Testis (tissue), 2 donors: Measurements from ENCODE around the gene PRTFDC1.

Source experiments
- CTCF ChIP-seq, 3 experiments: fragments of 450-650 bp in 2 of 3; fragments of 200-600 bp in 1 of 3; sonication (generic) in 1 of 3; IDR thresholded peaks; one replicate each; pipeline ENCODE4 v1.5.1; 2016 to 2019; ENCODE audit warnings: antibody characterized with exemption in 3 of 3, mild to moderate bottlenecking in 2 of 3, moderate library complexity in 1 of 3
- POLR2A ChIP-seq: fragments of 450-650 bp; IDR thresholded peaks from one replicate; pipeline ENCODE4 v1.6.1; 2017; ENCODE audit warnings: antibody characterized with exemption, mild to moderate bottlenecking, moderate library complexity

GRCh38 chr10:24900888-24901685 lies 51.3 kb downstream of the PRTFDC1 start:
- TF ChIP-seq CTCF (IDR thresholded peaks at IDR 0.05) (no peak), POLR2A (no peak)
